MM.1S (cell line): Measurements from ENCODE around the gene SUN5.
"Not testable (repeated sequence)": the region's sequence is repeated elsewhere in the genome, so short reads cannot be mapped to it uniquely, and the experiment has no call there.

Experiments
- CTCF ChIP-seq: fragments of 300-600 bp; sonication (generic); IDR thresholded peaks from 2 replicates; pipeline ENCODE4 v1.5.1; 2016; ENCODE audit warnings: antibody characterized with exemption, low read length, mixed read lengths
- EZH2 ChIP-seq: fragments of 300-600 bp; sonication (generic); optimal IDR thresholded peaks from 2 replicates; pipeline ENCODE3; 2017; ENCODE audit warnings: low read depth, mild to moderate bottlenecking, antibody characterized with exemption, low read length, mixed read lengths
- EZH2phosphoT487 ChIP-seq: fragments of 300-600 bp; sonication (generic); IDR thresholded peaks from 2 replicates; pipeline ENCODE4 v1.6.1; 2018; ENCODE audit warnings: antibody characterized with exemption, low read length

- TF ChIP-seq CTCF, EZH2, EZH2phosphoT487: not testable (repeated sequence)
Measured at GRCh38 chr20:33045129-33045721, 41.0 kb upstream of the SUN5 start.
